Fibroblast of pulmonary artery (primary cell): ENCODE data around the gene TCF7.

Source experiments
- DNase-seq: peaks from one replicate; pipeline ENCODE4 v3.0.0-alpha.2; 2010; ENCODE audit warnings: low read depth
- H3K4me3 ChIP-seq: replicated peaks from 2 replicates; pipeline ENCODE4 v1.5.1; 2011; ENCODE audit warnings: low read depth, mild to moderate bottlenecking, control low read depth, low read length, moderate library complexity
- TF ChIP-seq, protein P1 (sequence below): IDR thresholded peaks from 2 replicates; pipeline ENCODE4 v1.5.1; 2011; ENCODE audit warnings: mild to moderate bottlenecking, control low read depth, low read length, inconsistent platforms; ENCODE audit errors: missing control alignments

The TCF7 gene

DNA sequence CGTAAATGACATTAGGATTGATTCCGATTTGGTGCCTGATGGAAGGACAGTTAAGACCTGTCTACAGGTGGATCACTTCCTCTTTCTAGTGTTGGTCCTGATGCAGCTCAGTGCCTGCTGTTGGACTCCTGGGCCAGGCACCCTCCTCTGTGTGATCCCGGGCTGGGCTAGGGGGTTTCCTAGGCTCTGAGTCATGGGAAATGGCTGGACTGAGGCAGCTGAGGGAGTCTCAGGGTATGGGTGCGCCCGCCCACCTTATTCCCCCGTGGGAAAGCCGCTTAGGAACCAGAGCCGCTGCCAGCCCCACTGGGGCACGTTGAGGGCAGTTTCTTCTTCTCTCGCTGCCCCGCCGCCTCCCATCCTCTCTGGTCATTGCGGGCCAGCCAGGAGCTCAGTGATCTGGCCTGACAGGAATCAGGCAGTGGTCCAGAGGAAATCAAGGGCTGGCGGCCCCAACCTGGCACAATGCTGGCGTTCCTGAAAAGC, 12.9 kb downstream of the TCF7 start:
- DNase-seq: peak; percentile 70
- no peak overlapping the region for H3K4me3 ChIP-seq
- TF ChIP-seq, protein P1, sequence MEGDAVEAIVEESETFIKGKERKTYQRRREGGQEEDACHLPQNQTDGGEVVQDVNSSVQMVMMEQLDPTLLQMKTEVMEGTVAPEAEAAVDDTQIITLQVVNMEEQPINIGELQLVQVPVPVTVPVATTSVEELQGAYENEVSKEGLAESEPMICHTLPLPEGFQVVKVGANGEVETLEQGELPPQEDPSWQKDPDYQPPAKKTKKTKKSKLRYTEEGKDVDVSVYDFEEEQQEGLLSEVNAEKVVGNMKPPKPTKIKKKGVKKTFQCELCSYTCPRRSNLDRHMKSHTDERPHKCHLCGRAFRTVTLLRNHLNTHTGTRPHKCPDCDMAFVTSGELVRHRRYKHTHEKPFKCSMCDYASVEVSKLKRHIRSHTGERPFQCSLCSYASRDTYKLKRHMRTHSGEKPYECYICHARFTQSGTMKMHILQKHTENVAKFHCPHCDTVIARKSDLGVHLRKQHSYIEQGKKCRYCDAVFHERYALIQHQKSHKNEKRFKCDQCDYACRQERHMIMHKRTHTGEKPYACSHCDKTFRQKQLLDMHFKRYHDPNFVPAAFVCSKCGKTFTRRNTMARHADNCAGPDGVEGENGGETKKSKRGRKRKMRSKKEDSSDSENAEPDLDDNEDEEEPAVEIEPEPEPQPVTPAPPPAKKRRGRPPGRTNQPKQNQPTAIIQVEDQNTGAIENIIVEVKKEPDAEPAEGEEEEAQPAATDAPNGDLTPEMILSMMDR: no peak

DNA sequence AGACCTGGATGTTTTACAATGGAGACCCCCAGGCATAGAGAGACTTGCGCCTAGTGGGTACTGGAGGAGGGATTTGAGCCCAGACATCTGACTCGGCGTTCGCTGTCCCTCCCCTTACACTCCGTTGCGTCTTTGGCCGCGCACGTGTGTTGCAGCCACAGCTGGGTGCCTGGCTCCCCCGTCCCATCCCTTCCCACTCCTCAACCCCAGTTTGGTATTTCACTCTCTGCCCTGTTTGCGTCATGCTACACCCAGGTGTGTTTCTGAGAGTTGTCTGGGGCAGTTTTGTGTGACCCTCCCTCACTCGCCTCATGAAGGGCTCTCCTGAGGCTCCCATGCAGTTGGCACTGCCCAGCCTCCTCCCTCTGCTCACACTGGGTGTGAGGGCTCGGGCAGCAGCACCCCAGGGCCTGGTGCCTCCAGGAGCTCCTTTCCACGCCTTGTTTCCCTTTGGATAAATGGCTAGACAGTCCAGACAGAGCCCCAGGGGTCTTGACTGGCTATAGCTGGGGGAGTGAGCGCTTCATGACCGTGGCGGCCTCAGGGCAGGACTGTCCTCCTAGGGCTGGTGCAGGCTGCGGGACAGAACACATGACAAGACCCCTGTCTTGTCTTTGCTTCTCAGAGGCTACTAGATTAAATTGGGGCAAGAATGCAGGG, 13.6 kb downstream of the TCF7 start:
- DNase-seq: no peak
- TF ChIP-seq, protein P1: no peak
- H3K4me3 ChIP-seq: no peak overlapping the region

DNA sequence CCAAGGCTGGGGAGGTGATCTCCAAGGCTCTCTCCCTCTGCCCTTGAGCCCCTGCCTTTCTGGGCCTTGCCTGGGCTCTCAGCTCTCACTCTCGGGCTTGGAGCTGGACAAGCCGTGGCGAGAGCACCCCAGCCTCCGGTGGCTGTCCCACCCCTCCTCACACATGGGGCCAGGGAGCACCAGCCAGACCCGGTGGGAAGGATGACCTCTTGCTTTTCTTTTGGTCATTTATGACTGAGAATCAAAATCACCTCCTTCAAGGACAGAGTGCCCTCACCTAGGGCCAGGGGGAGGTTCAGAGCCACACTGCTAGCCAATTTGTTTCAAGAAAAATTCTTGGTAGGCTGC, 14.1 kb downstream of the TCF7 start:
- no peak for DNase-seq
- TF ChIP-seq, protein P1: no peak
- H3K4me3 ChIP-seq: no peak overlapping the region

DNA sequence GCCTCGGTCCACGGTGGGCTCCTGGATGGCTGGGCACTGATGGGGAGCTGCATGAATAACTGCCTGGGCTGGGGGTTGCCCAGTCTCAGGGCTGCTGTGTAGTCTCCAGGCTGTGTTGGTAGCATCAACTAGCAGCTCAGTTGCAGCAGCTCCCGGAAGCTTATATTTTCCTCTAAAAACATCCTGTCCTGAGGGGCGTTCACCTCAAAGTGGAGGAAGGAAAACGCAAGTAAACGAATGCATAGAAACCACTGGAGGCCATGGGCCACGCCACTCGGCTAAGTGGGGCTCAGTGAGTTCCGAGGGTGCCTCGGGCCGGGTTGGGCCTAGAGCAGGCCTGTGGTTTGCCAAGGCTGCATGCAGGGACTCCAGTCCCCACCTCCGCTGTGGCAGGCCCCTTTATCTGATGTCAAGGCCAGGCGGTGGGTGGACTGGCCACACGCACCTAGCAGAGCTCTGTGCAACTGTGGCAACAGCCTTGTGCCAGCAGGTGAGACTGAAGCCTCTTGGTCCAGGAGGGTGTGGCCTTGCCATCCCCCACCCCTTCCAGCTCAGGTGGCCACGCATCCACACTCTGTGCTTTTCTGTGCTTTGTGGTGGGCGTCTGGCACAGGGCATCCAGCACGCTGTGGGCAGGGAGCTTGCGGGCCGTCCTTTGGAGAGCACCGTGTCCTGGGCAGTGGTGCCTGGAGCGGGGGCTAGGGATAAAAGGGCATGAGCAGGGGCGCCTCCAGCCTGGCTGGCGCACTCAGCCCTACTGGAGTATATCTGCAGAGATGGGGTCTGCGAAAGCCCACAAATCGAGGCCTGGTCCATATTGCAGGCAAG, 15.1 kb downstream of the TCF7 start:
- no peak overlapping the region for H3K4me3 ChIP-seq
- DNase-seq: no peak
- TF ChIP-seq, protein P1: no peak

DNA sequence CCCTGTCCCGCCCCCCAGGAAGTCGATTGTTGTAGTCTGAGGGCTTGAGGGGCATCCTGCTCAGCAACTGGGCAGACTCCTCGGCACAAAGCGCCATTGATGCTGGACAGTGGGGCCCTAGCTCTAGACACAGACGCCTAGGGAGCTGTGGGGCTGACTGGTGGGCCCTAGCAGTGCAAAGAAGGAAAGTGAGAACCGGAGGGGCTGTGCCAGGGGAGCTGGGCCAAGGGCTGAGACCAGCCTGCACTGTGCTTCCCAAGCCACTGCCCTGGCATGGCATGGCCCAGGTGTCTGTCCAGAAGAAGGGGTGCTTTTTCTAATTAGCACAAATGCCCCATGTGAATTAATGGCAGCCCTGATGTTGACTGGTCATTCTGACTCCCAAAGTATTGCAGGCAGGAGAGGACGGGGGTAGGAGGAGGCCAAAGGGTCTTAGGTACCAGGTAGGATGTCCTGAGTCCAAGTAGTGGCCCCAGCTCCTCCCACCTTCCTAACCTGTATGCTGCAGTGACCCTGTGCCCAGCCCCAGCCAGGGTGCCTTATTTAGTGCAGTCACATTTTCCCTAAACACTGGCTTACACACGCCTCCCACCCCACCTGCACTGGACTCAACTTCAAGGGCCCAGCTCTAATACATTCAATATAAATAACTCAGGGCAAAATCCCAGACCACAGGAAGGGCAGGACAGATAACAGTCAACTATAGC, 15.9 kb downstream of the TCF7 start:
- TF ChIP-seq, protein P1: no peak
- no peak overlapping the region for H3K4me3 ChIP-seq
- no peak for DNase-seq

DNA sequence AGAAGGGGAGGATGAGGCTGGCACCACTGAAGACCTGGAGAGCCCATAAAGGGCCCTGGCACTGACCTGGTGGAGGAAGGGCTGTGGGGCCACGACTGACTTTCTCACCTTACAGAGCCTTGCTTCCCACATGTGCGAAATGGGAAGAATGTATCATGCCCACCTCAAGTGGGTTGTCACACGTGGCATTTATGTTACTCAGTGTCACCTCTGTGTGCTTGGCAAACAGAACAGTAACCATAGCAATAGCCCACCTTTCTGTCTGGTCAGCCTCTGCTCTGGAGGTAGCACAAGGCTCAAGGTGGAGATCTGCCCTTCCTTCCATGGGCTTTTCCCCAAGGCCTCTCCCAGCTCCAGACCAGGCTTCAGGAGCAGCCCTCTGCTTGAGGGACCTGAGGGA, 16.7 kb downstream of the TCF7 start:
- TF ChIP-seq, protein P1: no peak
- no peak for DNase-seq
- no peak overlapping the region for H3K4me3 ChIP-seq
